Measurements from ENCODE around the gene RNF151.
"Not testable (repeated sequence)": the region's sequence is repeated elsewhere in the genome, so short reads cannot be mapped to it uniquely, and the experiment has no call there.

Gene RNF151

GRCh38 chr16:2007081-2007836, 40.6 kb downstream of the RNF151 start:
- peak overlapping the region; percentile 84 for H3K4me3 ChIP-seq (ENCODE audit: low read depth, low read length)
- no peak for TF ChIP-seq CTCF (IDR thresholded peaks at IDR 0.05; ENCODE audit: low read depth, low read length)

GRCh38 chr16:2008009-2008526, 41.4 kb downstream of the RNF151 start:
- peak overlapping the region; percentile 84 for H3K4me3 ChIP-seq (ENCODE audit: low read depth, low read length)
- TF ChIP-seq CTCF (IDR thresholded peaks at IDR 0.05; ENCODE audit: low read depth, low read length): no peak

GRCh38 chr16:2008631-2009163, 42.0 kb downstream of the RNF151 start:
- no peak for TF ChIP-seq CTCF (IDR thresholded peaks at IDR 0.05; ENCODE audit: low read depth, low read length)
- peak overlapping the region; percentile 84 for H3K4me3 ChIP-seq (ENCODE audit: low read depth, low read length)

- H3K4me3 ChIP-seq (ENCODE audit: low read depth, low read length): peak overlapping the region; percentile 84
- no peak for TF ChIP-seq CTCF (IDR thresholded peaks at IDR 0.05; ENCODE audit: low read depth, low read length)
Observed at GRCh38 chr16:2009164-2009711, 42.6 kb downstream of the RNF151 start.

GRCh38 chr16:2009791-2010510, 43.3 kb downstream of the RNF151 start, which contains the start of gene ZNF598:
Gene ZNF598, minus strand, starts transcription at chr16:2009821.
- no peak for TF ChIP-seq CTCF (IDR thresholded peaks at IDR 0.05; ENCODE audit: low read depth, low read length)
- H3K4me3 ChIP-seq (ENCODE audit: low read depth, low read length): peak within 1 kb of the TSS; percentile 84

- H3K4me3 ChIP-seq (ENCODE audit: low read depth, low read length): not testable (repeated sequence)
Observed at GRCh38 chr16:2011726-2012125, 45.1 kb downstream of the RNF151 start.

- no peak for TF ChIP-seq CTCF (IDR thresholded peaks at IDR 0.05; ENCODE audit: low read depth, low read length)
- no peak overlapping the region for H3K4me3 ChIP-seq (ENCODE audit: low read depth, low read length)
Observed at GRCh38 chr16:2013527-2013926, 46.9 kb downstream of the RNF151 start.
